Smooth muscle cell (in vitro differentiated cells): ENCODE data around the gene PDCD10. TPM values are rescaled to one million over a fixed set of nuclear protein-coding genes. Genes with fewer than 3 reads are reported as not detected.

Source experiments
- DNase-seq: peaks from one replicate; lab custom pipeline; 2025; ENCODE audit not compliant: unreplicated experiment; lab: John Stamatoyannopoulos, UW
- H2AFZ ChIP-seq: fragments of 200-600 bp; sonication (generic); 2 replicates; pipeline ENCODE4 v1.6.0; 2016; ENCODE audit warnings: antibody characterized with exemption, low read depth, mild to moderate bottlenecking
- H3F3A ChIP-seq: fragments of 200-600 bp; sonication (generic); 2 replicates; pipeline ENCODE4 v1.6.0; 2017; ENCODE audit warnings: antibody characterized with exemption, low read depth
- H3K27ac ChIP-seq: fragments of 200-600 bp; sonication (generic); 2 replicates; pipeline ENCODE4 v1.5.1; 2016; ENCODE audit warnings: low read depth, mild to moderate bottlenecking
- H3K27me3 ChIP-seq: fragments of 200-600 bp; sonication (generic); 2 replicates; pipeline ENCODE4 v1.6.1; 2016; ENCODE audit warnings: low read depth, mild to moderate bottlenecking
- H3K36me3 ChIP-seq: fragments of 200-600 bp; sonication (generic); 2 replicates; pipeline ENCODE4 v1.5.1; 2016; ENCODE audit warnings: low read depth
- H3K4me1 ChIP-seq: fragments of 200-600 bp; sonication (generic); 2 replicates; pipeline ENCODE4 v1.5.1; 2016; ENCODE audit warnings: low read depth
- H3K4me2 ChIP-seq: fragments of 200-600 bp; sonication (generic); 2 replicates; pipeline ENCODE4 v1.6.0; 2016; ENCODE audit warnings: mild to moderate bottlenecking
- H3K4me3 ChIP-seq: fragments of 200-600 bp; sonication (generic); 2 replicates; pipeline ENCODE4 v1.5.1; 2016; ENCODE audit warnings: mild to moderate bottlenecking
- H3K79me2 ChIP-seq: fragments of 200-600 bp; sonication (generic); 2 replicates; pipeline ENCODE4 v1.6.0; 2016; ENCODE audit warnings: low read depth, mild to moderate bottlenecking
- H3K9ac ChIP-seq: fragments of 200-600 bp; sonication (generic); 2 replicates; pipeline ENCODE4 v1.6.0; 2016; ENCODE audit warnings: low read depth
- H3K9me3 ChIP-seq: fragments of 200-600 bp; sonication (generic); replicated peaks from 2 replicates; pipeline ENCODE4 v1.5.1; 2016; ENCODE audit warnings: low read depth
- H4K20me1 ChIP-seq: fragments of 200-600 bp; sonication (generic); 2 replicates; pipeline ENCODE4 v1.6.0; 2016; ENCODE audit warnings: low read depth
- CTCF ChIP-seq: fragments of 200-600 bp; sonication (generic); IDR thresholded peaks from 2 replicates; pipeline ENCODE4 v1.5.1; 2017; ENCODE audit warnings: borderline replicate concordance, mild to moderate bottlenecking, antibody characterized with exemption; ENCODE audit not compliant: insufficient read depth, poor library complexity, severe bottlenecking
- WGBS: methylation state at CpG from one replicate; pipeline ENCODE4 v1.1.7; 2016; ENCODE audit warnings: low lambda C conversion rate; 5-methylcytosine and 5-hydroxymethylcytosine counted together
- polyA plus RNA-seq: library from polyadenylated mRNA; unstranded; fragments of >200 nt; fragmentation: Nextera tagmentation; extraction: Ambion mirVana; gene quantifications from 2 replicates; pipeline ENCODE4 v1.2.1, GENCODE V29; 2016
- total RNA-seq: library from RNA; depleted of rRNA; stranded (reverse); fragments of >200 nt; gene quantifications from 2 replicates; pipeline ENCODE4 v1.2.3, GENCODE V29; 2014

The PDCD10 gene
- total RNA-seq (75.6 and 89.5 TPM in 2 replicates), polyA plus RNA-seq (41.8 and 47.4 TPM in 2 replicates)

DNA sequence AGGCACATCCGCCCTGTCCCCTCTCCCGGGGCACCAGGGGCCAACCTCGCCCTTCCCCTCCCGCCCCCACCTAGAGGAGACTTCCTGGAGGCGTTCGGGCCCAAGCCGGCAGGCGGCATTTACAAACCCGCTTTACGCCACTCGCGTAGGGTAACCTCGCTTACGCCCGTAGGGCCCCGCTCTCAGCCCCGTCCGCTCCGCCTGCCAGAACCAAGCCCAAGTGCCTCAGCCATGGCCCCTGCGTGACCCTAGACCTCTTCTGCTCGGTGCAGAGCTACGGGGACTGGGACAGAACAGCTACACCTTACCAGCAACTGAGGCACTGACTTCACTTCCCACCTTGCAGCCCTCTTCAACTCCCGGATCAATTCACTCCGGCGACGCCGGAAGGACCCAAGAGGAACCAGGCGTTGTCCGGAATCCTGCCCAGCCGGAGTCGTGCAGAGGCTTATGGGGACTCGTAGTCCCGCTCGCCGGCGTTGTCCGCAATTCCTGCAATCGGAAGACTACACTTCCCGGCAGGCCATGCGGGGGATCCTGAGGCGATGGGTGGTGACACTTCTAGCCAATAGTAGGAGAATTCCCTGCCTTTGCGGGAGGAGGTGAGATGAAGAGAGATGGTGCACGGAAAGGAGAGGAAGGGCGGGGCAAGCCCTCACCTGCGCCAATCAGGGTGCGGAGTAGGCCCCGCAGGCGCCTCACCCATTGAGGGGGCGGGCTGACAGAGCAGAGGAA, at the start of gene PDCD10:
Gene PDCD10 (minus strand): TSS at position 395 of the 735 bp plus-strand sequence. CDS start 14,735 bp downstream, outside the sequence.
- peak within 1 kb of the TSS; percentile 89 for H3K4me2 ChIP-seq
- H3K79me2 ChIP-seq, result peaks cover 47% of the 10 kb centered on the region
- DNase-seq, result peak; percentile 88
- H3K27me3 ChIP-seq, result no peaks in the 10 kb centered on the region
- peak within 1 kb of the TSS; percentile 50 for H3K27ac ChIP-seq
- H4K20me1 ChIP-seq, result peaks cover 39% of the 10 kb centered on the region
- H3K4me1 ChIP-seq, result peaks cover 18% of the 10 kb centered on the region
- TF ChIP-seq CTCF, result no peak
- peak within 1 kb of the TSS; percentile 78 for H2AFZ ChIP-seq
- H3F3A ChIP-seq, result no peaks in the 10 kb centered on the region
- peak within 1 kb of the TSS; percentile 64 for H3K4me3 ChIP-seq
- peak within 1 kb of the TSS; percentile 74 for H3K9ac ChIP-seq
- no peaks in the 10 kb centered on the region for H3K36me3 ChIP-seq
- WGBS, result 1% methylated on average over 38 of the region's 49 CpGs
- no peaks in the 10 kb centered on the region for H3K9me3 ChIP-seq

GRCh38 chr3:167783781-167784180, 49.1 kb upstream of the PDCD10 start:
- Histone ChIP-seq H3K4me2 (no peak overlapping the region), H3K9ac (no peak overlapping the region), H3K36me3 (no peaks in the 10 kb centered on the region), H3K27me3 (no peaks in the 10 kb centered on the region), H3K4me1 (no peaks in the 10 kb centered on the region), H3K27ac (no peak overlapping the region), H2AFZ (no peak overlapping the region), H3K9me3 (no peaks in the 10 kb centered on the region), H3F3A (no peaks in the 10 kb centered on the region), H3K4me3 (no peak overlapping the region), H4K20me1 (no peaks in the 10 kb centered on the region), H3K79me2 (no peaks in the 10 kb centered on the region)
- TF ChIP-seq CTCF, result no peak
- DNase-seq, result no peak
- WGBS, result 67% methylated on average over 1 of the region's 1 CpG

DNA sequence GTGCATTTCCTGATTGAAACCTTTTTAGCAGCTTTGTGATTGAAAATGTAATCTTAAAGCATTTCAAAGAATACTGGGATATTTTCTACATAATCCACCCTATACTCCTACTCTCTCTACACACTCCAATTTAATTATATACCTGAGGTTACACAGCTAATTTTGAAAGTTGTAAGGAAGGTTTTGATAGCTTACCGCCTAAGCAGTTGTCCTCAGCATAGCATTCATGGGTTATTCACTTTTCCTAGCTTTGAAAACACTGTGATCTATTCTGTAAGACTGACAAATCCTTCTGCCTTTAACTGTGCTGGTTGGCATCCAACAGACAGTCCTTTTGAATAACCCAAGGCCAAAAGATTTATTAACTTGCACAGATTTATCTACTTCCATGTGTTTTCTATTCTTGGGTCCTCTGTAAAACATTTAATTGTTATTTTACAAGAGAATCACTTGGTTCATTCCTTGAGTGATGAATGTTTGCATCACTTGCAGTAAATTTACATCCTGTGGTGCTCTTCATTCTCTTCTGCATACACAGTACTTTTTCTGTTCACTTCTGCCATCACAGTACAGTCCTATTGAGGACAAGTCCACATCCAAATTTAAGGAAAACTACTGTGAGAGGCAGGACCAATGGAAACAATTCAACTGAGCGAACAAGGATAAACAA, 45.7 kb upstream of the PDCD10 start:
- Histone ChIP-seq H2AFZ (no peak overlapping the region), H3K9ac (no peak overlapping the region), H3K4me3 (no peak overlapping the region), H3K4me1 (no peaks in the 10 kb centered on the region), H3K36me3 (no peaks in the 10 kb centered on the region), H3K4me2 (no peak overlapping the region), H3K9me3 (no peaks in the 10 kb centered on the region), H3K27ac (no peak overlapping the region), H3K79me2 (no peaks in the 10 kb centered on the region), H3F3A (no peaks in the 10 kb centered on the region), H3K27me3 (no peaks in the 10 kb centered on the region), H4K20me1 (no peaks in the 10 kb centered on the region)
- TF ChIP-seq CTCF, result no peak
- DNase-seq, result no peak
- 83% methylated on average over 2 of the region's 2 CpGs for whole genome bisulfite sequencing
